ENCODE results near the gene PCA3.

The PCA3 gene

DNA sequence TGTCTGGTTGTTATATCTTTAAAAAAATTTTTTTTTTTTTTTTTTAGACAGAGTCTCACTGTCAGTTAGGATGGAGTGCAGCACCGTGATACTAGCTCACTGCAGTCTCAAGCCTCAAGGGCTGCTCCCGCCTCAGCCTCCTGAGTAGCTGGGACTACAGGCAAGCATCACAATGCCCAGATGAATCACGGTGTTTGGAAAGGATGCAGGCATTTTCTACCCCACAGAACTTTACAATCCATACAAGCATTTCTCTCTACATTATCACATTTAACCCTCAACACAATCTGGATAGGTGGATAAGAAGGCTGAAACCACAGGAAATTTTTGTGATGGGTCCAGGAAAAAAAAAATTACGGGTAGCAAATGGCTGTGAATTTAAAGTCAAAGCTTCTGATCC is 5.8 kb upstream of the PCA3 start:
- DNase-seq, result no peak

DNA sequence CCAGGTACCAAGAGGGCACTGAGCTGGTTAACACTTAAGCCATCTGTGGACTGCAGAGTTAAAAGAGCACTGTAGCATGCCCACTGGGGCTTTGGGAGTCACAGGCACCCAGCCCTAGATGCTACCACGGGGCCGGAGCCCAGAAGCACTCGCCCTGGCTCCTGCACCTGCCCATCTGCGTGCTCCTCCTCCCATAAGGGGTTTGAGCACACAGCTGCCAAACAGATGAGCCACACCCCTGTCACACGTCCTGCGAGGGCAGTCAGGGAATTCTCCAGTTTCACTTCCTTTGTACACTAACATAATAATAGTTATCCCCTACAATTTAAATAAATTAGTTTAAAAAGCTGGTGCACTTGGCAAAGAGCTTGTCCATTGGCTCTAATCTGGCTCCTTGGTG is 4.5 kb upstream of the PCA3 start:
- DNase-seq, result no peak

DNA sequence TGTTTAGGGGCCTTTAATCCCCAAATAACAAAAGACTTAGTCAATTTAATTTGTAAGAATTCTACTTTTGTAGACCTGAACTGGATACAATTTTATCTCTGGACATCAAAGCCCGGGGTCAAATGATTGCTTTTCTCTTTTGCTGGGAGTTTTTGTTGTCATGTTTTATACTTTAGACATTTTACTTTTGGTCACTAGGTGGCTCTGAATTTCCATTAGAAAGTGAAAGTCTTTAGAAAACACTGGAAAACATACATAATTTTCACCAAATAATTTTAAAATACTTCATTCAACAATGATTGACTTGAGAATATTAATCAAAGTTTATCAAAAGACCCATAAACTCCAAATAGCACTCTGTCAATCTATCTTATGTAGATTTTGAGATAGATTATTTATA is 2.8 kb upstream of the PCA3 start:
- no peak for DNase-seq

DNA sequence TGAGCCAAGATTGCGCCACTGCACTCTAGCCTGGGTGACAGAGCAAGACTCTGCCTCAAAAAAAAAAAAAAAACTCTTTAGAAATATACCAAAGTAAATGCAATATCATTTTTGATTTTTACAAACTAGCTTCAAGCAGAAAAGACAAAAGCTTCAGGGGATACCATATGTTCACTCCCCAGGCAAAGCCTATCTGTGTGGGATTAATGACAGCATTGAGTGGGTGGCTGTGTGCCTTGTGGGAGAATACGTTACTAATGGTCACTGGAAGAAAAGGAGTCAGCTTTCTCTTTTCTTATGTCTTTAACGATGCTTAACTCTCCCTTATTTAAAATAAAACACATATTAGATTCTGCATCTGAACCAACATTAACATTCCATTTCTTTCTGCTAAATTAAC is 1.9 kb downstream of the PCA3 start:
- DNase-seq, result no peak

DNA sequence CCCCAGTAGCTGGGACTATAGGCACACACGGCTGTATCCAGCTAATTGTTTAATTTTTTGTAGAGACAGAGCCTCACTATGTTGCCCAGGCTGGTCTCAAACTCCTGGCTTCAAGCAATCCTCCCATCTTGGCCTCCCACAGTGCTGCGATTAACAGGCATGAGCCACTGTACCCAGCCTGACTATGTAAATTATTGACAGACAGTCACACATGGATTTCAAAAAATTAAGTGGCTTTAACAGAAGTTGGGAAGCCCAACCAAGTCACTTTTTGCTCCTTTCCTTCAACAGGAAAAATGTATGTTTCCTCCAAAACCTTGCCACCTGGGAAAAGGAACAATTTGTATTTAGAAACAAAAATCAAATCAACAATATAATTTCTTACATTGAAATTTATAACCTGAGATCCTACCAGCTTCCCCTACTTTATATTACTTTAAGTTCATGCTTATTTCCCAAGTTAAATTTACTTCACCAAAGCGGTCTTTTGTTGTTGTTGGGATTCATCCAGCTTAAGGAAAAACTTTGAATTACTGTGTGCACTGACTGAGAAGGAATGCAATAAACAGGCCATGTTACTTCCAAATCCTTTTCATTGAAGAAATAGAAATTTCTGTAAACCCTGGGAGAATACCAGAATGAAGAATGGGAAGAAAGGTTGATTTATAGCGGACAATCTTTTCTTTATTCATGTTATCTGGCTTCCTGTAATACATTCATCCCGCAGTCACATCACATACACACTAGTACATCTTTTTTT is 8.6 kb downstream of the PCA3 start:
- no peak for DNase-seq

DNA sequence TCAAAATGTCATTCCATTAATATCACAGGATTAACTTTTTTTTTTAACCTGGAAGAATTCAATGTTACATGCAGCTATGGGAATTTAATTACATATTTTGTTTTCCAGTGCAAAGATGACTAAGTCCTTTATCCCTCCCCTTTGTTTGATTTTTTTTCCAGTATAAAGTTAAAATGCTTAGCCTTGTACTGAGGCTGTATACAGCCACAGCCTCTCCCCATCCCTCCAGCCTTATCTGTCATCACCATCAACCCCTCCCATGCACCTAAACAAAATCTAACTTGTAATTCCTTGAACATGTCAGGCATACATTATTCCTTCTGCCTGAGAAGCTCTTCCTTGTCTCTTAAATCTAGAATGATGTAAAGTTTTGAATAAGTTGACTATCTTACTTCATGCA is 20.6 kb downstream of the PCA3 start:
- DNase-seq, result no peak

DNA sequence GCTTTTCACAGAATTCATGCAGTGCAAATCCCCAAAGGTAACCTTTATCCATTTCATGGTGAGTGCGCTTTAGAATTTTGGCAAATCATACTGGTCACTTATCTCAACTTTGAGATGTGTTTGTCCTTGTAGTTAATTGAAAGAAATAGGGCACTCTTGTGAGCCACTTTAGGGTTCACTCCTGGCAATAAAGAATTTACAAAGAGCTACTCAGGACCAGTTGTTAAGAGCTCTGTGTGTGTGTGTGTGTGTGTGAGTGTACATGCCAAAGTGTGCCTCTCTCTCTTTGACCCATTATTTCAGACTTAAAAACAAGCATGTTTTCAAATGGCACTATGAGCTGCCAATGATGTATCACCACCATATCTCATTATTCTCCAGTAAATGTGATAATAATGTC is 21.3 kb downstream of the PCA3 start:
- DNase-seq, result no peak

DNA sequence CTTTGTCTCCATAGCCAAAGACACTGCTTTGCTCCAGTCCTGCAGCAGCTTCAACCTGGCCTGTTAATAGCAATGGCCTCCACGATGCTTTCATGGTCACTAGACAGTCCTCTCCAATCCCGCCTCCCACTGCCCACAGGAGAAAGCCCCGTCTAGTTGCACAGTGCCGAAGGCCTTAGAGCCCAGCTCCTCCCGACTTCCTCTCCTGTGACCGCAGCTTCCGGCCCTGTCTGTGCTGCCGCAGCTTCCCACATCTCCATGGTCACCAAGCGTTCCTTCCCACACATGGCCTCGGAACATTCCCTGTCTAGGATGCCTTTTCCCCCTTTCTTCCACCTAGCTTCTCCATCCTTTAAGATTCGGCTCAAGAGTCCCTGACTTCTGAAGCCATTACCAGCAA is 23.4 kb downstream of the PCA3 start:
- DNase-seq, result no peak

DNA sequence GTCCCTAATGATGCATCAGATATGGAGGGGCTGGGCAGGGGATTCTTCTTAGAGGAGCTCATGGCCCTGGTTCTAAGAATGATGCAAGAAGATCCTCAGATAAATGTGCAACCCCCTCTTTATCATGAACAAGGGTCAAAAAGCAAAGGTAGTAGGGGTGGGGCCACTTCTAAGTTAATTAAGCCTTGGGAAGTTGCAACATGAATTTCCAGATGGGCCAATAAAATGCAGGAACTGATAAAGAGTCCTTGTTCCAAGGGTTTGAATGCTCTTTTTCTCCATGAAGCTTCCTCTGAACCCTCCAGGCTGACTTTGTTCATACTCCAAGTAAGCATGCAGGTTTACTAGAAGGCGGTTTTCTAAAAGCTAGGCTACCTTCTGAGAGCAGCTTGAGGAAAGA is 25.6 kb downstream of the PCA3 start:
- DNase-seq, result no peak

DNA sequence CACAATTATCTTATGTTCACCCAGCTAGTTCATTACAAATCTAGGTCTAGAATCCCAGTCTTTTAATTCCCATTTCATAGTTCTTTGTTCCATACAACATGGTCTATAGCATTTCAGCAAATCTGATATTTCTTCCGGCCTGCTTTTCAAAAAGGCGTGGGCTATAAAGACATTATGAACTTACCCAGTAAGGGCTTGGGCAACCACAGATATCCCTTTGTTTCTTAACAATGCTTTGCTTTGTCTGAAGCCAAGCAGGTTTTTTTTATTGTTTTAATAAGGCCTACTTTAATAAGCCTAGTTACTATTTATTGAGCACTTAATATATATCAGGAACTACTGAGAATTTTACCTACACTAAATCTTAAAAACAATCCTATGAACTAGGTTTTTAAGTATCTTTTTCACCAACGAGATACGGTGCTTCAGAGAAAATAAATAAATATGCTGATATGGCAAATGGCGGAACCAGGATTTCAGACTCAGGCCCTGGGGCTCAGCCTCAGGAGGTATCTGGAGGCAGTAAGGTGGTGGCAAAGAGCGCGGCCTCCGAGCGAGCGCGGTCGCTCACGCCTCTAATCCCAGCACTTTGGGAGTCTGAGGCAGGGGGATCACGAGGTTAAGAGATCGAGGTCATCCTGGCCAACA is 29.7 kb downstream of the PCA3 start:
- DNase-seq, result no peak

DNA sequence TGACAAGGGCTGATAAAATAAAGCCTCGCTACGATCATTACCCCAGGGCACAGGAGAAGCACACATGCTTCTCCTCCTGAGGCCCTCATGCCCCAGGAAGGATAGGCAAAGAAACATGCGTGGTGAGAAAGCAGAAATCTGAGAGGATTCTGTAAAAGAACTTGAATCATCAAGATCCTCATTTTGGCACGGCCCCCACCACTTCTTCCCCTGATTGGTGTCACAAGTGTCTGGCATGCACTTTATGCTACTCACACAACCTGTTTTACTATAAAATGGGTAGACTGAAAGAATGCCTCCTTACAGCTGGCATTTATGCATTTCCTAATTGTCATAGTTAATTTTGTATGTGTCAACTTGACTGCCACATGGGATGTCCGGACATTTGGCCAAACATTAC is 32.1 kb downstream of the PCA3 start:
- DNase-seq, result no peak

DNA sequence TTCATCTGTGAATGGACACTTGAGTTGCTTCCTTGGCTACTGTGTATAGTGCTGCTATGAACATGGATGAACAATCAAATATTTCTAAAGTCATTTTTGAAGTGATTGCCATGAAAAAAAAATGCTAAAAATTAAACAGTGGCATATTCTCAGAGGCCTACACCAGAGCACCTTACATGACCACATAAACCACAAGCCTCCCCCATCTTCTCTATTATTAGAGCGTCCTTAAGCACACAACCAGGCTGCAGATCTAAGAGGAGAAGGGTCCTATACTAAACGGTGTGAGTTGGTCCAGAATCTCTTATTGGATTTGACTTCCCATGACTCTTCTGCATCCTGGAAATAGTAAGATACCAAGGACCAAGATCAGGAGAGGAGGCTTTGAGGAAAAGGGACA is 34.3 kb downstream of the PCA3 start:
- no peak for DNase-seq

DNA sequence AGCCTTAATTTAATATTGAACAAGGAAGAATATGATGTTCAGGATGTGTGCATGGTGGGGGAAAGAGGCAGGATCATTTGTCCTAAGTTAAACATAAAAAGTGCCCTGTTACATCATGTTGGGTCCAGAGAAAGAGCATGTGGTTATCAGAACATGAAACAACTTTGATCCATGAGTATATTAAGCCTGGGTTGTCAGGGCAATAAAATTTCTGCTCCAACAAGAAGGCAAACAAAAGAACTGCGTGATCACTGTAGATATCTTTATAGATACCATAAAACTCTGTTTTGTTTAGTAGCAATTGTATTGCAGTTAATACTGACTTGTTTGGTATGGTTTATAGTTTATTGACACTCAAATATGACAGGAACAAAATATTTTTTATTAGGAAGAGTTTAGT is 35.2 kb downstream of the PCA3 start:
- DNase-seq, result no peak

DNA sequence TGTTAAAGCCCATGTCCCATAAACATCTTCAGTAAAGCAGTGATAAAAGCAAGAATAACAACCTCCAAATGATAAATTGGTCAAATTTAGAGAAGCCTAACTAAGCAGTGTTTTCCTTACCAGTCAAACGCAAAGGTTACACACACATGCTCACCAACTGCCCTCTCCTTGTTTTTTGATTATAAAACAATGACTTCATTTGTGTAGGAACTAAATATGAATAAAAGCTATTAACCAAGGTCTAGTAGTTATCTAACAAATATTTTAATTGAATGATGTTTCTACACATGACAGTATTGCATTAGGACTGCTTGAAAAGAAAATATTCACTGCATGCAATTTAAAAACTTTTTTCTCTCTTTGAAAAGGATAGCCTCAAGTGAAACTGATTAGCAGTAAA is 36.7 kb downstream of the PCA3 start:
- no peak for DNase-seq

DNA sequence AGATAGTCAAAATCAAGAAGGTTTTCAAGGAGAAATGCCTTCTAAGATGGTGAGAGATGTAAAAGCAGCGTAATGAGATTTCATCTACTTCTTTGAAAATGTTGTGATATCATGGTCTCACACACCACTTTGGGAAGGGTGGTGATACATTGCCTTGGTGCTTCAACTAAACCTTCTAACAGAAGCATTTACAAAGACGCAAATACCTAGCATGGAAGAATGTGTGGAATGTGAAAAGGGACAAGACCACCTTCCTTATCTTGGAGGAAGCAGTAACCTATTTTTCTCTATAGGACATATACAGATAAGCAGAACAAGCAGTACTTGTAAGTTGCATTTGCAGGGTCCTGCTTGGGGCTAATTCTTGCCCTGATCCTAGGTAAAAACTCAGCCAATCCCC is 38.8 kb downstream of the PCA3 start:
- DNase-seq, result no peak

DNA sequence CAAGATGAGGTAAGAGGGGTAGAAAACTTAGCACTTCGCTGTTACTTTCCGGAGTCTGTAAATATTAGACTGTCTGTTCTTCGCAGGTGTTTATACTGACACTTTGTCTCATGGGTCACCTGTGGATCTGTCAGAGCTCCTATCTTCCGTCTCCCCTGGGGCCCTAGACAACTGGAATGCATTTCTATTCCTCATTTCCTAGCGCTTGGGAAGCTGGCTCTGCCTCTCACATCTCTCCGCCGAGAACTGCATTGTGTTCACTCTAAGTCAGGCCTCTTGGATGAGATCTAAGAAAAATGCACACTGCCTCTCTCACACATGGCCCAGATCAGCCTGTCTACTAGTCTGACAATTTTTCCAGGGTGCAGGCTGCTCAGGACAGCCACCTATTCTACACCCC is 39.5 kb downstream of the PCA3 start:
- no peak for DNase-seq

DNA sequence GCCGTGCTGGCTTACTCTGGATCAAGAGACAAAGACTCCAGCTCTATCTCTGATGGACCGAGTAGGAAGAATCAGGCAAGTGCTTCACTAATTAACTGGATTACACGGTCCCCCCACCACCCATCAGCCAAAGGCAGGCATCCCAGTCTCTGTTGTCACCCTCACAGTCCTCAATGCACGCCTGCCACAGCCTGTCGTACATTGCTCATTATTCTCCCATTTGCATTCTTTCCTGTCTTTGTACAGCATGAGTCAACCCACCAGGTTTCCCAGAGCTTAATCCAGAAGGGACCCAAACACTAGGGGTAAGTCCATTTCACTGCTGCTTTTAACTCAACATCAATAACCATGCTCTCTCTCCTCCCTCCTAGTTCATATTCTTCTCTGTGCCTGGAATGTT is 44.4 kb downstream of the PCA3 start:
- DNase-seq, result no peak

DNA sequence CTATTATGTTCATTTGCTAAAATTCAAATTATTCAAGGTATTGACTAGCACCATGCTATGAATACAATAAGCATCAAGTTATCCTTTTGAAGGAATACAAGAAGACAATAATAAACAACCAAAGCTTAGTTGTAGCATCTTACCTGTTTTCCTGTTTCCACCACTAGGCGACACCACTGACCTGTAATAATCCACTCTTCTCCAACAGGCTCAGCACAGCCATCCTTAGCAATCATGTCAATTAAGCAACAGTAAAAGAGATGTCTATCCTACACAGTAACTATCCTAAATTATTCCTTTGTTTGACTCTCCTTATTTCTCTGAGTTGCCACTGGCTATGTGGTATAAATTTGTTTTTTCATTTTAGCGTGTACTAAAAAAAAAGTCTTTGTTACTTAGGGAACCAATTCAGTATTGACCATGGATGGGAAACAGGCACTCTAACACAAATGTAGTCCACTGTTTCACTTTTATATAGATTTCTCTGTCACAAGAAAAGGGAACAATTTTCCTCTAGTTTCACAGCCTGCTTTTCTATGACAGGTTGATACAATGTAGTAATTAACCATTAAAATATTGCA is 46.2 kb downstream of the PCA3 start:
- DNase-seq, result peak; percentile 36

DNA sequence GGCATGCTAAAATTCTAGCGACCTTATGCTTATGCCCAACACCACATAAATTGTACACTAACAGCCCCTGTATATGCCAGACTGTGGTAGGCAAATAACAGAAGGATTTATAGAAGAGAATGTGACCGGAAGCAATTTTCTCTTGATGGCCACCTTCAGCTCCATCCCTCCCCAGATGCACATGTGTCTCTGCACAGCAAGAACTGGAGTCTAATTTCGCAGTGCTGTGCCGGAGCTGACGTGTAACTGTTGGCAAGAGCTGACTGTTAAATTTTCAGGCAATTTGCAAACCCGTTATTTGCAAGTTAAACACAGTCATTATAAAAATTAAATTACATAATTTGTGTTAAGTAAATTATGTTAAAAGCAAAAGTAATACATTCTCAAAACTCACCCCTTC is 48.4 kb downstream of the PCA3 start:
- DNase-seq, result no peak

DNA sequence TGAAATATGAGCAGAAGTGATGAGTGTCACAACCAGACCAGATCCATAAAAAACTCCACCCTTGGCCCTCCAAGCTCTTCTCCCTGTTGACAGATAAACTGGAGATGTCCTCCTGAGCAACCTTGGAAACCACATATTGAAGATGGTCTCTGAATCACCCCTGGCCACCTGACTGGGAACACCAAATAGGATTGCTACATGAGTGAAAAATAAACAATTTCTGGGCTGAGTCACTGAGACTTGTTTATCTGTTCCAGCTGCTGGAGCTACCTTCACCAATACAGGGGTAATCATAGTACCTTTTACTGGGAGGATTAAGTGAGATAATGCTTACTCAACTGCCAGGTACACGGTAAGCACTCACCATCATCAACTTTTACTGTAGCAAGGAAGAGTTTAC is 53.3 kb downstream of the PCA3 start:
- no peak for DNase-seq

DNA sequence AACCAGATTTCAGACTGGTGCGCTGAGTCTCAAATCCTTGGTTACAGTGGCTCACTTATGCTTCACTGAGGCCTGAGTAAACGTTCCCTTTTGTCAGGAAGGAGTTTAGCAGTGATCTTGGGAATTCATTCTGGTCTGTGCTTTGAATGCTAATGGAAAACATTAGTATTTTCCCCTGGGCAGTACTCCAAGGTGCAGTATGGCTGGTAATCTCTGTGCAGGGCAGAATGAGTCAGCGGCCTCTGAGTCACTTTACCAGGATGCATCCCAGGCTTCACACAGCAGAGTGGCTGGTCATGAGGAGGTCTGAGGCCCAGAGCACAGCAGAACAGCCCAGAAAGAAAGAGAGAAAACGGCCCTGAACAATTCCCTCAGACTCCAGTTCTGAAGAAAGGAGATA is 54.0 kb downstream of the PCA3 start:
- DNase-seq, result peak; percentile 39

DNA sequence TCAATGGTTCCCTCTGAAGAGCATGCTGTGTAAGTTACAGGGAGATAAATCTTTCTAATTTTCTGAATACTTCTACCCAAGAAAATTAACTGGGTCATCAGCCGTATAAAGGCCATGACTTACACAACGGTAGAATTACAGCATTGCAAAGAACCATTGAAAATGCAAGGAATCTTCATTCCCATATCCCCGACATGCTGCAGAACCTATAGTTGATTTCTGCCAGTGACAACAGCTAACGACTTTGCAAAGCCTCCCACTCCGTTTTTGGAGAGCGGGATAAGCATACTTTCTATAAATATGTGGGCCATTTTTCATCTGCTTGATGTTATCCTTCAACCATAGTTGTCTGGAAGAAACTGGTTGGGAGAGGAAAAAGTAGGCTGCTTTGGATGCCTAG is 56.2 kb downstream of the PCA3 start:
- DNase-seq, result no peak

DNA sequence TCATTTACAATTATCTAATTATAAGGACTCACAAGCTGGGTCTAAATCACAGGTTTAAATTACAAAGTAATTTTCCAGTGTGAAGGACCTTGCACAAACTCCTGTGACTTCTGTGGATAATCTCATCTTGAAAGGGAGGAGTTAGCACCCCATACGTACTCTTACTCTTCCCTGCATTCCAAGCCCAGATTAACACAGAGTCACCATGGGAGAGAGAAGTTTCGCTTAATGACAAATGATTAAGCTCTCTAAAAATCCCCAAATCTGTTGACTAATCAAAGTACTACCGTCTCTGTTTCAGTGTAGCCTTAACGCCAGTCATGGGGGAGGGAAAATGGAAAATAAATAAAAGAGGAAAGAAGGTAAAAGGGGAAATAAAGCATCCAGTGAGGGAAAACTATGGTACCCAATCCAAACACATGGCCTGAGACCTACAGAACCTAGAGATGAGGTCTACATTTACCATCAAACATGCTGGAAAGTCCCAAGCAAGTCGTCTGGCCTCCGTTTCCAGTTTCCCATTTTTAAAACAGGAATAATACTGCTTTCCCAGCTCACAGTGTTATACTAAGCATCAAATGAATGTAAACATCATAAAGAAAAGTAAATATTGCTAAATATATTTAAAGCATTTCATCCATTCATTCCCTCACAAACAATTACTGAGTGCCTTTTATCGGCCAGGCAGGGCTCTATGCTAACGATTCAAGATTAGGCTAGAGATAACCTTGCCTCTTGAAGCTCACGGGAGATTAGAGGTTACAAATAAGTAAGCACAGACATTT is 63.2 kb downstream of the PCA3 start:
- DNase-seq, result no peak

DNA sequence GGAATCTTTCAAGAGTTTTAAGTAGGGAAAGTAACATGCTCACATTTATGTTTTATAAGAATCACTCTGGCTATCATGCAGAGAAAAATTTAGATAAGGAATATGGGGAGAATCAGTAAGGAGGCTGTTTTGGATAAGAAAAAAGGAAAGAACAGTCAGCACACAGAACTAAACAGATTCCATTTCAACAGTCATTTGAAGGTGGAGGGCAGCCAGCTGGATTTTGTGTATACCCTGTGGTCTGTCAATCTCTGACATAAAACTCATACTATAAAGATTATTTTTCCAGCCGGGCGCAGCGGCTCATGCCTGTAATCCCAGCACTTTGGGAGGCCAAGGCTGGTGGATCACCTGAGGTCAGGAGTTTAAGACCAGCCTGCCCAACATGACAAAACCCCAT is 64.2 kb downstream of the PCA3 start:
- DNase-seq, result no peak

Data from left hindlimb (tissue), 1 donor.